ENCODE measurements around the gene MED25.

MED25 gene

DNA sequence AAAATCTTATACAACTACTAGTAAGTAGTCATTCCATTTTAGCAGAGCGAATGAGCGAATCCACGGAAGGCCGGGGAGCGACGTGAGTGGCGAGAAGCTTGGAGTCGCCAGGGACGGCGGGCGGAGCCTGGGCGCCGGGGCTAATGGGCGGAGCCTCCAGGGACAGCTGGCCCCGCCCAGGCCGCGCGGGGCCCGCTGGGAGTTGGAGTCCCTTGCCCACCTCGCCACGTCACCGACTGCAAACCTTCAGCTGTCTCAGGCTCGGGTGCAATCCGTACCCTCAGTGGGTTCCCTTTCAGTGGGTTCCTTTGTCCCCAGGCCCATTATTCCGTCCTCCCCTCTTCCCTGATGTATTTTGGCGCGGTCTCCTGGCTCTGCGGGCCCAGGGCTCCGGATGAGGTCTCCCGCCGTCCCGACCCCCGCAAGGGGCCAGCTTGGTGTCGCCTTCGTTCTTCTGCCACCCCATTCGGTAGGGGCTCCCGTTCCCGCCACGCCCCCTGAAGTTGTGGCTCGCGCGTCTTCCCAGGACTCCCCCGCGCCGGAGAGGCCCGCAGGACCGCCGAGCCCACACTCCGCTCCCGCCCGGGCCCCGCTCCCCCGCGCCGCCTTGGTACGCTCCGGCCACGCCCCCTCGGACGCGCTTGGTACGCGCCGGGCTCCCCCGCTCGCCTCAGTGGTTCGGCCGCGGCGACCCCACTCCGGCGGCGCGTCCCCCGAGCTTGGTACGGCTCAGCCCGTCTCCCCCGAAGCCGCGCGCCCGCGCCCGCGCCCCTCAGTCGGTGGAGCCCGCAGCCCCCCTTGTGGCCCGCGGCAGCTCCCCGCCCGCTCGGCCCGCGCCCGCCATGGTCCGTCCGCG, 32.6 kb downstream of the MED25 start, which contains the start of gene PTOV1:
Gene PTOV1, plus strand, starts transcription at position 673 of the 856 bp plus-strand sequence.
- Histone ChIP-seq H3K36me3 (ENCODE audit: low read depth) (peaks cover 11% of the 10 kb centered on the region), H3K4me3 (ENCODE audit: severe bottlenecking) (peak within 1 kb of the TSS; percentile 100), H3K27ac (ENCODE audit: poor library complexity, severe bottlenecking) (peak within 1 kb of the TSS; percentile 85), H3K9me3 (ENCODE audit: severe bottlenecking) (no peaks in the 10 kb centered on the region), H3K27me3 (ENCODE audit: insufficient read depth, poor library complexity, severe bottlenecking) (no peaks in the 10 kb centered on the region), H3K4me1 (ENCODE audit: insufficient read depth, poor library complexity, severe bottlenecking) (peaks cover 21% of the 10 kb centered on the region)
- peak; percentile 93 for DNase-seq (ENCODE audit: low spot score)
- TF ChIP-seq, protein P1, sequence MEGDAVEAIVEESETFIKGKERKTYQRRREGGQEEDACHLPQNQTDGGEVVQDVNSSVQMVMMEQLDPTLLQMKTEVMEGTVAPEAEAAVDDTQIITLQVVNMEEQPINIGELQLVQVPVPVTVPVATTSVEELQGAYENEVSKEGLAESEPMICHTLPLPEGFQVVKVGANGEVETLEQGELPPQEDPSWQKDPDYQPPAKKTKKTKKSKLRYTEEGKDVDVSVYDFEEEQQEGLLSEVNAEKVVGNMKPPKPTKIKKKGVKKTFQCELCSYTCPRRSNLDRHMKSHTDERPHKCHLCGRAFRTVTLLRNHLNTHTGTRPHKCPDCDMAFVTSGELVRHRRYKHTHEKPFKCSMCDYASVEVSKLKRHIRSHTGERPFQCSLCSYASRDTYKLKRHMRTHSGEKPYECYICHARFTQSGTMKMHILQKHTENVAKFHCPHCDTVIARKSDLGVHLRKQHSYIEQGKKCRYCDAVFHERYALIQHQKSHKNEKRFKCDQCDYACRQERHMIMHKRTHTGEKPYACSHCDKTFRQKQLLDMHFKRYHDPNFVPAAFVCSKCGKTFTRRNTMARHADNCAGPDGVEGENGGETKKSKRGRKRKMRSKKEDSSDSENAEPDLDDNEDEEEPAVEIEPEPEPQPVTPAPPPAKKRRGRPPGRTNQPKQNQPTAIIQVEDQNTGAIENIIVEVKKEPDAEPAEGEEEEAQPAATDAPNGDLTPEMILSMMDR (IDR thresholded peaks at IDR 0.05; ENCODE audit: poor library complexity, severe bottlenecking), result no peak
- peak; percentile 74 for ATAC-seq (ENCODE audit: low read depth)

DNA sequence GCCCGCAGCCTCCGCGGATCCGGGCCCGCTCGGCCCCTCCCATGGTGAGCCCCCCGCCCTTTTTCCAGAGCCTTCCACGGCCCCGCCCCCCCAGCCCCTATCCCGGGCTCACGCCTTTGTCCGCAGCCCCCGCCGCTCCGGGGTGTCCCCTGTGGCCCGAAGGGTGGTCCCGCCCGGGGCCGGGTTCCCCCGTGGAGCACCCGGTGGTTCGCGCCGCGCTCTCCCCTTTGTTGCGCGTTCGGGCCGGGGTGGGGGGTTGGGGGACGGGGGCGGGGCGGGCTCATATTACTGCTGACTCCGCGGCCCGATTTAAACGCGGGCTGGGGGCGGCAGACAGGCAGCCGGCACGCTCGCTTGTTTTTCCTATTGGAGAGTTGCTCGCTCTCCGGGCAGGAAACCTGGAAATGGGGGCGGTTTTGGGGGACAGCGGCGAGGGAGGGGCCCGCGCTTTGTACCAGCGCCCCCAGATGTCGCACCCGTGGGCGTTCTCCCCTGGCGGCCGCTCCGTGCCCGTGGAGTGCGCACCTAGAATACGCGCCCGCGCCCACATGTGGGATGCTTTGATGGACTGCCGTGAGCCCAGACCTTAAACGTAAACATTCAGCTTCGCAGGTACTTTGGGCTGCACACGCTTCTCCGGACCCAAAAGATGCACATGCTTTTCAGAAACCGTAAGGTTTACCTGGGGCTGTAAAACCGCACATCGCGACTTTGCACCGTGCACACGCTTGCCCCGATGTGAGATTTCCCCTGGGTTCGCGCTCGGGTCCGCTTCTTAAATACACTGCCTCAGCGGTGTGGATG, 33.6 kb downstream of the MED25 start:
- peak overlapping the region; percentile 100 for H3K4me3 ChIP-seq (ENCODE audit: severe bottlenecking)
- peaks cover 21% of the 10 kb centered on the region for H3K4me1 ChIP-seq (ENCODE audit: insufficient read depth, poor library complexity, severe bottlenecking)
- no peak for ATAC-seq (ENCODE audit: low read depth)
- H3K27me3 ChIP-seq (ENCODE audit: insufficient read depth, poor library complexity, severe bottlenecking), result no peaks in the 10 kb centered on the region
- TF ChIP-seq, protein P1 (IDR thresholded peaks at IDR 0.05; ENCODE audit: poor library complexity, severe bottlenecking), result no peak
- no peak for DNase-seq (ENCODE audit: low spot score)
- no peaks in the 10 kb centered on the region for H3K9me3 ChIP-seq (ENCODE audit: severe bottlenecking)
- H3K27ac ChIP-seq (ENCODE audit: poor library complexity, severe bottlenecking), result peak overlapping the region; percentile 85
- peaks cover 14% of the 10 kb centered on the region for H3K36me3 ChIP-seq (ENCODE audit: low read depth)

DNA sequence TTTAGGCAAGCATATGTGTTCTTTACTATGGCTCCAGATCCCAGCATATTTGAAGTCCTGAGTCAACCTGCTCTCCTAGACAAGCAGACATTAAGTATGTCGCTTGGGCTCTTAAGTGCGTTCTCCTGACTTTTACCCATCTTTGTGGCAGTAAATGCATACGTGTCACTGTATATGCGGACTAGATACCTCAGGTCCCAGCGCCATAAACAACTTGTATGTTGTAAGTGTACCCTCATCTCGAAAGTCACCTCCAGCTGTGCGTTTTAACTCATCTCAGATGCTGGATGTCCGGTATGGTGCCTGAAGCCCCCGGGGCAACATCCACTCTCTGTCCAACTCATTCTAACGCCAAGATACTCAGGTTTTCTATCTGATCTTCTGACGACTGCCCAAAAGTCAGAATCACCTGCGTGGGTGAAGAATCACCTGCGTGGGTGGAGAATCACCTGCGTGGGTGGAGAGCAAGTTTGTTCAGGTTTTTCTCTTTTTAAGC, 34.6 kb downstream of the MED25 start:
- TF ChIP-seq, protein P1 (IDR thresholded peaks at IDR 0.05; ENCODE audit: poor library complexity, severe bottlenecking), result no peak
- DNase-seq (ENCODE audit: low spot score) (no peak), ATAC-seq (ENCODE audit: low read depth) (no peak)
- Histone ChIP-seq H3K27me3 (ENCODE audit: insufficient read depth, poor library complexity, severe bottlenecking) (no peaks in the 10 kb centered on the region), H3K4me1 (ENCODE audit: insufficient read depth, poor library complexity, severe bottlenecking) (peaks cover 21% of the 10 kb centered on the region), H3K9me3 (ENCODE audit: severe bottlenecking) (no peaks in the 10 kb centered on the region), H3K4me3 (ENCODE audit: severe bottlenecking) (no peak overlapping the region), H3K27ac (ENCODE audit: poor library complexity, severe bottlenecking) (no peak overlapping the region), H3K36me3 (ENCODE audit: low read depth) (peaks cover 24% of the 10 kb centered on the region)

DNA sequence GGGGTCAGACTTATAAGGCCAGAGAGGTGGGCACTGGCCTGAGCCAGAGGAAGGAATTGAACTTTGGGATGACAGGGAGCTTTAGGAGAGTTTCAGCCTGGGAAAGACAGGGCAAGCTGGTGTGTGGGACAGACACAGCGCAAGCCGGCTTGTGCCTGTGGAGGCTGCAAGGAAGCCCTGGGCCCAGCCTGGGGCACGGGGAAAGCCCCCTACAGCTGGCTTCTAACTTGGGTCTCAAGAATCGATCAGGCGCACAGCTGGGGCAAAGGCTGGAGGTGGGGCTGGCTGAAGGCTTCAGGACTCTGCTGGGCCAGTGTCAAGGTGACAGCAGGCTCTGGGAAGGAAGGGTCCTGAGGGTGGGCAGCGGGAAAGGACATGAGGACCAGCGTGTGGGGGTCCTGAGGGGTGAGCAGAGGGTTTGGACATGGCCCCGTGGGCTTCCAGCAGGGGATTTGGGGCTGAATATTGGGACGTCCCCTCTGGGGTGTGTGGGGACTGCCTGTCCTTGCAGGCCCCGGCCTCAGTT, 35.8 kb downstream of the MED25 start:
- H3K27me3 ChIP-seq (ENCODE audit: insufficient read depth, poor library complexity, severe bottlenecking), result no peaks in the 10 kb centered on the region
- DNase-seq (ENCODE audit: low spot score), result no peak
- TF ChIP-seq, protein P1 (IDR thresholded peaks at IDR 0.05; ENCODE audit: poor library complexity, severe bottlenecking), result no peak
- no peak for ATAC-seq (ENCODE audit: low read depth)
- H3K9me3 ChIP-seq (ENCODE audit: severe bottlenecking), result no peaks in the 10 kb centered on the region
- no peak overlapping the region for H3K4me3 ChIP-seq (ENCODE audit: severe bottlenecking)
- peaks cover 9% of the 10 kb centered on the region for H3K4me1 ChIP-seq (ENCODE audit: insufficient read depth, poor library complexity, severe bottlenecking)
- H3K36me3 ChIP-seq (ENCODE audit: low read depth), result peaks cover 36% of the 10 kb centered on the region
- no peak overlapping the region for H3K27ac ChIP-seq (ENCODE audit: poor library complexity, severe bottlenecking)
